ENCODE results near the gene GALNTL6. TPM values are rescaled to one million over a fixed set of nuclear protein-coding genes. Genes with fewer than 3 reads are reported as not detected.

The GALNTL6 gene
- total and polyA plus RNA-seq, 2 donors (not counting 3 experiments of a cell fraction or from before 2014, with no cell fraction given) = not detected

DNA sequence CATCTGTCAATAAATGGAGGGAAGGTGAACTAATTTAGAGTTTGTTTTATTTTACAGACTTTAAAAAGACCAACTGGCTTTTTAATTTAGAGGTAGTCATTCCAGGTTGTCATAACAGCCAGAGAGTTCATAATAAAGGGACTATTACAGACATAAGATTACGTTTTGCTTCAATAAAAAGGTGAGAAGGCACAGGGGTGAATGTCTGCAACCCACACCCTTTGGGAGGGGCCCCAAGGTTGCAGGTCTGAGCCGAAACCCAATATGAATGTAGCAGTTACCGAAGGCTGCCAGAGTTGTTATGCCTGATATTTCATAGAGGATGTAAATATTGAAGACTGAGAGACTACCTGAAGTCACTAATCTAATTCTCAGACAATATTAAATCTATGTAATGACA is 1025.7 kb downstream of the GALNTL6 start:
- Histone ChIP-seq H4K20me1 (replicated peaks; ENCODE audit: control insufficient read depth, extremely low read depth, insufficient read depth, low read length) (no peaks in the 10 kb centered on the region), H3K9me1 (replicated peaks; ENCODE audit: control insufficient read depth, extremely low read depth, insufficient read depth, low read length) (no peaks in the 10 kb centered on the region), H3K27me3 (ENCODE audit: control insufficient read depth in 2 of 2, insufficient read depth in 2 of 2, low read length in 2 of 2) (no peaks in the 10 kb centered on the region), H3K9ac (replicated peaks; ENCODE audit: extremely low read depth, insufficient read depth, low read length) (no peak overlapping the region), H3K36me3 (ENCODE audit: control insufficient read depth in 2 of 2, extremely low read depth in 1 of 2, insufficient read depth in 2 of 2, low read length in 2 of 2) (no peaks in the 10 kb centered on the region), H3K4me2 (ENCODE audit: insufficient read depth, low read length) (no peak overlapping the region), H3K9me3 (replicated peaks; ENCODE audit: control insufficient read depth, insufficient read depth, low read length) (no peaks in the 10 kb centered on the region), H3K79me2 (ENCODE audit: control insufficient read depth, insufficient read depth, low read length) (no peaks in the 10 kb centered on the region), H2AFZ (ENCODE audit: low read depth, low read length) (no peak overlapping the region), H3K4me1 (ENCODE audit: control insufficient read depth, extremely low read depth, insufficient read depth, low read length) (no peaks in the 10 kb centered on the region), H3K27ac (ENCODE audit: insufficient read depth, low read depth, low read length) (no peak overlapping the region), H3K4me3 (replicated peaks in 1 of 3; ENCODE audit: insufficient read depth in 1 of 3, low read depth in 1 of 3, low read length in 3 of 3) (no peak overlapping the region)
- ChIA-PET CTCF (no interaction called here), POLR2A (no interaction called here)
- dilution Hi-C loops (cut with MboI; ENCODE audit: extremely low pct_ligation_motif_present, low sequenced_read_pairs) = no loop called here
- TF ChIP-seq FOS (IDR thresholded peaks at IDR 0.05; ENCODE audit: borderline replicate concordance, insufficient read depth, low read length) (no peak), POLR2A (IDR thresholded peaks at IDR 0.05; ENCODE audit: low read depth, low read length) (no peak), POLR2AphosphoS5 (IDR thresholded peaks at IDR 0.05; ENCODE audit: insufficient read depth, low read depth, low read length) (no peak), GATA2 (IDR thresholded peaks at IDR 0.05; ENCODE audit: insufficient read depth, insufficient read length, low read depth, low read length) (no peak), MYC (IDR thresholded peaks at IDR 0.05; ENCODE audit: low read depth, low read length) (no peak), EZH2 (IDR thresholded peaks at IDR 0.05; ENCODE audit: borderline replicate concordance, low read depth, low read length, severe bottlenecking) (no peak), JUN (IDR thresholded peaks at IDR 0.05; ENCODE audit: borderline replicate concordance, insufficient read depth, insufficient read length, low read depth) (no peak)
- TF ChIP-seq, protein P1, sequence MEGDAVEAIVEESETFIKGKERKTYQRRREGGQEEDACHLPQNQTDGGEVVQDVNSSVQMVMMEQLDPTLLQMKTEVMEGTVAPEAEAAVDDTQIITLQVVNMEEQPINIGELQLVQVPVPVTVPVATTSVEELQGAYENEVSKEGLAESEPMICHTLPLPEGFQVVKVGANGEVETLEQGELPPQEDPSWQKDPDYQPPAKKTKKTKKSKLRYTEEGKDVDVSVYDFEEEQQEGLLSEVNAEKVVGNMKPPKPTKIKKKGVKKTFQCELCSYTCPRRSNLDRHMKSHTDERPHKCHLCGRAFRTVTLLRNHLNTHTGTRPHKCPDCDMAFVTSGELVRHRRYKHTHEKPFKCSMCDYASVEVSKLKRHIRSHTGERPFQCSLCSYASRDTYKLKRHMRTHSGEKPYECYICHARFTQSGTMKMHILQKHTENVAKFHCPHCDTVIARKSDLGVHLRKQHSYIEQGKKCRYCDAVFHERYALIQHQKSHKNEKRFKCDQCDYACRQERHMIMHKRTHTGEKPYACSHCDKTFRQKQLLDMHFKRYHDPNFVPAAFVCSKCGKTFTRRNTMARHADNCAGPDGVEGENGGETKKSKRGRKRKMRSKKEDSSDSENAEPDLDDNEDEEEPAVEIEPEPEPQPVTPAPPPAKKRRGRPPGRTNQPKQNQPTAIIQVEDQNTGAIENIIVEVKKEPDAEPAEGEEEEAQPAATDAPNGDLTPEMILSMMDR (IDR thresholded peaks at IDR 0.05; ENCODE audit: extremely low read depth in 1 of 2, insufficient read depth in 1 of 2, low read depth in 1 of 2, low read length in 2 of 2) = no peak
- TF ChIP-seq, protein P2, sequence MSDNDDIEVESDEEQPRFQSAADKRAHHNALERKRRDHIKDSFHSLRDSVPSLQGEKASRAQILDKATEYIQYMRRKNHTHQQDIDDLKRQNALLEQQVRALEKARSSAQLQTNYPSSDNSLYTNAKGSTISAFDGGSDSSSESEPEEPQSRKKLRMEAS (IDR thresholded peaks at IDR 0.05; ENCODE audit: insufficient read depth, insufficient read length) = no peak
- intact Hi-C loops (cut with micrococcal nuclease) = no loop called here
- FAIRE-seq = no peak
- no TSS peak for BruUV-seq (replicated peaks)
- DNase-seq (ENCODE audit: low read depth, low spot score) = no peak

Measured in endothelial cell of umbilical vein (primary cell).